SU-DHL-6 (cell line): ENCODE results near the gene PGLYRP4.

Experiments
- CTCF ChIP-seq: fragments of 200-600 bp; sonication (generic); IDR thresholded peaks from one replicate; pipeline ENCODE4 v1.5.1; 2017; ENCODE audit warnings: antibody characterized with exemption, mild to moderate bottlenecking, low read length, moderate library complexity; ENCODE audit not compliant: insufficient read depth, poor library complexity, severe bottlenecking
- EZH2phosphoT487 ChIP-seq: fragments of 200-600 bp; sonication (generic), shearing (Covaris generic); conservative IDR thresholded peaks from 2 replicates; pipeline ENCODE4 v1.6.1; 2018; ENCODE audit warnings: mild to moderate bottlenecking, antibody characterized with exemption, low read length, moderate library complexity, mixed read lengths

GRCh38 chr1:153302308-153302707 lies 46.3 kb downstream of the PGLYRP4 start:
- TF ChIP-seq EZH2phosphoT487 (no peak), CTCF (no peak)
